GM12878 (cell line): Measurements from ENCODE around the gene DMRTC2. TPM values are rescaled to one million over a fixed set of nuclear protein-coding genes. Genes with fewer than 3 reads are reported as not detected.

Experiments
- ATAC-seq: fragments of 200-7000 bp; cut with Tn5 transposase; 3 replicates; pipeline ENCODE4 v1.9.1; 2020; ENCODE audit warnings: mild to moderate bottlenecking, moderate library complexity
- BruUV-seq: library from RNA; stranded (reverse); fragments of 400-500 nt; replicated peaks from 2 replicates; lab custom pipeline; 2021; lab: Mats Ljungman, UMichigan
- CTCF ChIA-PET: fragments of 300-600 bp; sonication (Branson Sonifier 250); formaldehyde crosslinking; extraction: SDS; loops from one replicate; lab custom pipeline; 2021; ENCODE audit warnings: inconsistent platforms; lab: Yijun Ruan, JAX
- POLR2A ChIA-PET: fragments of 350-600 bp; formaldehyde crosslinking; extraction: SDS; loops from one replicate; lab custom pipeline; 2021; ENCODE audit warnings: inconsistent platforms; lab: Charles Lee
- RAD21 ChIA-PET: fragments of 300-600 bp; sonication (Branson Sonifier 250); formaldehyde crosslinking; loops from one replicate; lab custom pipeline; 2023; ENCODE audit warnings: antibody characterized with exemption; ENCODE audit not compliant: unreplicated experiment; lab: Charles Lee
- SMC1A ChIA-PET: fragments of 300-600 bp; sonication (Branson Sonifier 250); formaldehyde crosslinking; loops from one replicate; lab custom pipeline; 2023; ENCODE audit not compliant: unreplicated experiment, uncharacterized antibody; lab: Charles Lee
- DNase-seq: peaks from one replicate; pipeline ENCODE4 v3.0.0-alpha.2; 2011; ENCODE audit warnings: low read depth, low spot score
- FAIRE-seq: peaks from 3 replicates; lab custom pipeline; 2011; peaks lifted over from hg19 to GRCh38; lab: Jason Lieb, UNC
- H2AFZ ChIP-seq: 2 replicates; pipeline ENCODE4 v1.6.0; 2011; ENCODE audit warnings: low read depth, low read length, control low read depth; ENCODE audit not compliant: control insufficient read depth
- H3K27ac ChIP-seq: 2 replicates; pipeline ENCODE4 v1.5.1; 2011; ENCODE audit warnings: control low read depth; ENCODE audit not compliant: control insufficient read depth, insufficient read depth
- H3K27me3 ChIP-seq, 2 experiments: replicated peaks in 1 of 2; 2 replicates each; pipeline versions ENCODE4 v1.6.0 to v1.6.1; 2011; ENCODE audit warnings: low read length in 1 of 2; ENCODE audit not compliant: control insufficient read depth in 2 of 2, insufficient read depth in 2 of 2
- H3K36me3 ChIP-seq, 2 experiments: 2 replicates each; pipeline ENCODE4 v1.5.1; 2011; ENCODE audit warnings: low read length in 1 of 2; ENCODE audit not compliant: control insufficient read depth in 2 of 2, insufficient read depth in 2 of 2
- H3K4me1 ChIP-seq: 2 replicates; pipeline ENCODE4 v1.6.1; 2011; ENCODE audit warnings: mild to moderate bottlenecking, low read length, moderate library complexity, mixed read lengths; ENCODE audit not compliant: control insufficient read depth, insufficient read depth
- H3K4me2 ChIP-seq: 2 replicates; pipeline ENCODE4 v1.6.0; 2011; ENCODE audit warnings: control low read depth; ENCODE audit not compliant: control insufficient read depth, insufficient read depth
- H3K4me3 ChIP-seq: fragments of 200-600 bp; sonication (generic); 2 replicates; pipeline ENCODE4 v1.5.1; 2016
- H3K79me2 ChIP-seq: 2 replicates; pipeline ENCODE4 v1.6.0; 2011; ENCODE audit warnings: low read length; ENCODE audit not compliant: control insufficient read depth, insufficient read depth
- H3K9ac ChIP-seq: 2 replicates; pipeline ENCODE4 v1.8.0; 2011; ENCODE audit warnings: low read length, control low read depth, mixed read lengths; ENCODE audit not compliant: control insufficient read depth, insufficient read depth
- H3K9me3 ChIP-seq: replicated peaks from 3 replicates; pipeline ENCODE4 v1.5.1; 2011; ENCODE audit warnings: mild to moderate bottlenecking, low read length; ENCODE audit not compliant: control insufficient read depth, insufficient read depth
- H4K20me1 ChIP-seq: 2 replicates; pipeline ENCODE4 v1.6.0; 2011; ENCODE audit not compliant: control insufficient read depth, insufficient read depth
- ATF7 ChIP-seq: fragments of 450-650 bp; IDR thresholded peaks from 2 replicates; pipeline ENCODE4 v1.6.1; 2016; ENCODE audit warnings: low read depth, mild to moderate bottlenecking
- CBX3 ChIP-seq: fragments of 200-600 bp; sonication (generic); IDR thresholded peaks from 2 replicates; pipeline ENCODE4 v1.6.1; 2016; ENCODE audit warnings: low read depth, borderline replicate concordance
- CHD1 ChIP-seq: IDR thresholded peaks from 2 replicates; pipeline ENCODE4 v1.6.1; 2012; ENCODE audit warnings: low read depth, low read length, improper control_type of control experiment
- CREB1 ChIP-seq: IDR thresholded peaks from 2 replicates; pipeline ENCODE4 v1.6.1; 2012; ENCODE audit warnings: low read depth, mild to moderate bottlenecking, inconsistent platforms
- E2F8 ChIP-seq: fragments of 450-650 bp; IDR thresholded peaks from 2 replicates; pipeline ENCODE4 v1.6.1; 2018; ENCODE audit warnings: mild to moderate bottlenecking, low read depth, moderate library complexity; ENCODE audit not compliant: partially characterized antibody
- ESRRA ChIP-seq: IDR thresholded peaks from 2 replicates; pipeline ENCODE4 v1.6.1; 2012; ENCODE audit warnings: mild to moderate bottlenecking, low read length, improper control_type of control experiment
- FOS ChIP-seq: IDR thresholded peaks from 3 replicates; pipeline ENCODE4 v1.6.1; 2011; ENCODE audit warnings: borderline replicate concordance; ENCODE audit not compliant: insufficient read length; ENCODE audit errors: extremely low read depth
- GATAD2B ChIP-seq: fragments of 450-650 bp; conservative IDR thresholded peaks from 2 replicates; pipeline ENCODE4 v1.6.1; 2017; ENCODE audit warnings: low read depth, mild to moderate bottlenecking, moderate library complexity
- IKZF1 ChIP-seq: fragments of 450-650 bp; conservative IDR thresholded peaks from 2 replicates; pipeline ENCODE4 v1.6.1; 2017; ENCODE audit warnings: antibody characterized with exemption, mild to moderate bottlenecking
- KDM1A ChIP-seq: fragments of 200-600 bp; sonication (generic); IDR thresholded peaks from 2 replicates; pipeline ENCODE4 v1.6.1; 2016; ENCODE audit warnings: borderline replicate concordance
- MAX ChIP-seq: IDR thresholded peaks from 2 replicates; pipeline ENCODE4 v1.6.1; 2012; ENCODE audit warnings: low read depth, low read length, improper control_type of control experiment
- NR2C1 ChIP-seq: fragments of 450-650 bp; IDR thresholded peaks from 2 replicates; pipeline ENCODE4 v1.6.1; 2017; ENCODE audit warnings: antibody characterized with exemption, mild to moderate bottlenecking, moderate library complexity
- PAX8 ChIP-seq: fragments of 450-650 bp; IDR thresholded peaks from 2 replicates; pipeline ENCODE4 v1.6.1; 2017; ENCODE audit warnings: mild to moderate bottlenecking, moderate library complexity
- POLR2A ChIP-seq: IDR thresholded peaks from 2 replicates; pipeline ENCODE4 v1.6.1; 2011; ENCODE audit warnings: low read depth, mild to moderate bottlenecking, low read length
- RCOR1 ChIP-seq: conservative IDR thresholded peaks from 2 replicates; pipeline ENCODE4 v1.6.1; 2012; ENCODE audit warnings: low read depth, low read length, improper control_type of control experiment
- TBL1XR1 ChIP-seq: IDR thresholded peaks from 2 replicates; pipeline ENCODE4 v1.6.1; 2012; ENCODE audit warnings: low read depth, low read length, improper control_type of control experiment
- TCF7 ChIP-seq: IDR thresholded peaks from 2 replicates; pipeline ENCODE4 v1.6.1; 2014; ENCODE audit warnings: antibody characterized with exemption, borderline replicate concordance
- ZNF217 ChIP-seq: fragments of 450-650 bp; IDR thresholded peaks from 2 replicates; pipeline ENCODE4 v1.6.1; 2017; ENCODE audit warnings: antibody characterized with exemption, mild to moderate bottlenecking
- WGBS: methylation state at CpG from one replicate; pipeline ENCODE4 v1.1.6; 2016; ENCODE audit warnings: low lambda C conversion rate; ENCODE audit not compliant: insufficient replicate concordance, insufficient coverage; ENCODE audit errors: missing lambda C conversion rate; 5-methylcytosine and 5-hydroxymethylcytosine counted together
- in situ Hi-C: fragments of 300-500 bp; cut with MboI; formaldehyde crosslinking; loops from 9 replicates; pipeline ENCODE4 v1.14.3; 2018; ENCODE audit warnings: mixed read lengths
- intact Hi-C: fragments of 100-400 bp; cut with micrococcal nuclease; formaldehyde crosslinking; loops from one replicate; pipeline ENCODE4 v1.14.2; 2022; ENCODE audit not compliant: unreplicated experiment
- polyA plus RNA-seq, 11 experiments: library from polyadenylated mRNA; depleted of rRNA in 4 of 11; unstranded in 6 of 11; stranded (reverse) in 5 of 11; fragments of >200 nt; fragmentation: Nextera tagmentation in 4 of 11; fragmentation: Illumina TruSeq in 1 of 11; extraction: Ambion mirVana in 4 of 11; extraction: Trizol in 1 of 11; gene quantifications; 1 replicate in 1 of 11; 2 replicates in 10 of 11; pipeline versions ENCODE4 v1.2.1 to v1.2.3, GENCODE V29; 2011 to 2016; ENCODE audit warnings: inconsistent platforms in 2 of 11, missing spikeins in 2 of 11, low read depth in 1 of 11
- total RNA-seq, 4 experiments: library from RNA; depleted of rRNA in 3 of 4; stranded (reverse); fragments of >200 nt in 3 of 4; fragmentation: Illumina TruSeq in 1 of 4; extraction: Trizol in 1 of 4; gene quantifications; 2 replicates each; pipeline versions ENCODE4 v1.2.1 to v1.2.3, GENCODE V29; 2013 to 2021

Gene DMRTC2
- total and polyA plus RNA-seq, 10 of the 15 experiments (the other 5 are each of a cell fraction or from before 2014, with no cell fraction given): not detected

- ATAC-seq (no peak), DNase-seq (no peak), FAIRE-seq (no peak)
- WGBS: 98% methylated on average over 24 of the region's 24 CpGs
- ChIA-PET POLR2A (interaction anchor here (0.5 kb wide), 1 partner anchor 441 kb away, joined by 10 read pairs; no protein-coding TSS in a partner anchor), RAD21 (no interaction called here), SMC1A (no interaction called here), CTCF (interaction anchor here (0.5 kb wide), 1 partner anchor 36 kb away, joined by 4 read pairs; no protein-coding TSS in a partner anchor)
- peak; percentile 28; the same call in 1 of the 2 replicates for TF ChIP-seq POLR2A
- TF ChIP-seq CHD1: no peak
- in situ Hi-C loops (no loop called here), intact Hi-C loops (no loop called here)
- Histone ChIP-seq H3K4me1 (no peaks in the 10 kb centered on the region), H3K27ac (no peak overlapping the region), H3K9ac (no peak overlapping the region), H3K27me3 (no peaks in the 10 kb centered on the region), H3K36me3 (peaks cover 14 to 28% of the 10 kb centered on the region in 2 experiments; a peak in 3 of 4 replicates), H3K79me2 (no peaks in the 10 kb centered on the region), H4K20me1 (no peaks in the 10 kb centered on the region), H2AFZ (no peak overlapping the region), H3K4me3 (no peak overlapping the region), H3K9me3 (no peaks in the 10 kb centered on the region), H3K4me2 (no peak overlapping the region)
- TSS peak; percentile 87 for BruUV-seq
Measured at GRCh38 chr19:41897820-41898219, 53.0 kb downstream of the DMRTC2 start.

GRCh38 chr19:41898235-41898634 is 53.4 kb downstream of the DMRTC2 start:
- in situ Hi-C loops: no loop called here
- intact Hi-C loops: no loop called here
- no peak for TF ChIP-seq KDM1A
- TF ChIP-seq GATAD2B: no peak
- TF ChIP-seq CREB1: no peak
- no peak for TF ChIP-seq ESRRA
- TF ChIP-seq IKZF1: no peak
- no peak for TF ChIP-seq CBX3
- TF ChIP-seq ATF7: no peak
- no peak for TF ChIP-seq TBL1XR1
- no peak for TF ChIP-seq FOS
- no peak for TF ChIP-seq PAX8
- no peak for TF ChIP-seq NR2C1
- TF ChIP-seq RCOR1: no peak
- no peak for TF ChIP-seq MAX
- no peak for TF ChIP-seq TCF7
- no peak for TF ChIP-seq ZNF217
- no peak for TF ChIP-seq E2F8

More at GRCh38 chr19:41898235-41898634, 53.4 kb downstream of the DMRTC2 start:
- CTCF ChIA-PET: no interaction called here
- Histone ChIP-seq H3K4me1 (no peaks in the 10 kb centered on the region), H3K4me3 (no peak overlapping the region), H3K9me3 (no peaks in the 10 kb centered on the region), H4K20me1 (no peaks in the 10 kb centered on the region), H3K27me3 (no peaks in the 10 kb centered on the region), H2AFZ (no peak overlapping the region), H3K36me3 (peaks cover 15 to 28% of the 10 kb centered on the region in 2 experiments; a peak in 3 of 4 replicates), H3K4me2 (no peak overlapping the region), H3K27ac (no peak overlapping the region), H3K9ac (no peak overlapping the region), H3K79me2 (no peaks in the 10 kb centered on the region)
- 98% methylated on average over 14 of the region's 15 CpGs for WGBS
- FAIRE-seq (no peak), ATAC-seq (no peak), DNase-seq (no peak)
- RAD21 ChIA-PET: no interaction called here
- SMC1A ChIA-PET: no interaction called here
- no TSS peak for BruUV-seq
- POLR2A ChIA-PET: interaction anchor here (0.5 kb wide), 1 partner anchor 441 kb away, joined by 10 read pairs; no protein-coding TSS in a partner anchor
